ENCODE measurements around the gene ZNF362. TPM values are rescaled to one million over a fixed set of nuclear protein-coding genes. Genes with fewer than 3 reads are reported as not detected.

ZNF362 gene
- total RNA-seq, 2 experiments from 2014 or later = 10.2 to 11.7 TPM

Small RNAs within 50 kb of the gene (microRNA-seq; reads per million reads assigned to microRNA genes)
- gene MIR3605 (ENCODE audit: borderline replicate concordance) = 9.5 reads per million, percentile 29 among the genes with 10 or more reads in this experiment

Other genes with a start within 250 kb of the ZNF362 start
- 100 to 1,000 TPM; 386 to 464 TPM for gene AK2, start 219.6 kb upstream of the ZNF362 start, total RNA-seq
- gene AZIN2, start 175.3 kb upstream of the ZNF362 start, total RNA-seq = 1 to 10 TPM in 1 of 2 experiments, under 1 TPM in 1; 0.98 to 2.1 TPM
- 1 to 10 TPM; 3.6 to 3.7 TPM for gene TRIM62, start 74.4 kb upstream of the ZNF362 start, total RNA-seq
- gene A3GALT2, start 64.6 kb downstream of the ZNF362 start, total RNA-seq = not detected
- gene PHC2, start 174.6 kb downstream of the ZNF362 start, total RNA-seq = 10 to 100 TPM; 23.8 to 28.4 TPM
- 1 to 10 TPM; 3.4 to 5.4 TPM for gene ZSCAN20, start 216.2 kb downstream of the ZNF362 start, total RNA-seq